Measurements from ENCODE around the gene TXNRD3.

Gene TXNRD3

DNA sequence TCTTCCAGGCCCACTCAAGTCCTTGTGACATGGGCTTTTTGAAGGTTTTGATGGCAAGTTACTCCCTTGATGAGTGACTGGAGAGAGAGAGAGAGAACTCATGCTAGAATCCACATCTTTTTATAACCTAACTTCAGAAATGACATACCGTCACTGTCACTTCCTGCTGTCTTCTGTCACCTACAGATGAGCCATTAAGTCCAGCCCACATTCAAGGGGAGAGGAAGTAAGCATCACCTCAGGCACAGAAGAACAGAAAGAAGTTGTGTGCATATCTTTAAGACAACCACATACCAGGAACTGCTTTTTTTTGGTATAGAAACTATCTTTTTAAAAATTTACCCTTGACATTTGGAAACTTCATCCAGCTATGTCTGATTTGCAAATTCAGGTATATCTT, 16.6 kb upstream of the TXNRD3 start:
- DNase-seq = no peak

DNA sequence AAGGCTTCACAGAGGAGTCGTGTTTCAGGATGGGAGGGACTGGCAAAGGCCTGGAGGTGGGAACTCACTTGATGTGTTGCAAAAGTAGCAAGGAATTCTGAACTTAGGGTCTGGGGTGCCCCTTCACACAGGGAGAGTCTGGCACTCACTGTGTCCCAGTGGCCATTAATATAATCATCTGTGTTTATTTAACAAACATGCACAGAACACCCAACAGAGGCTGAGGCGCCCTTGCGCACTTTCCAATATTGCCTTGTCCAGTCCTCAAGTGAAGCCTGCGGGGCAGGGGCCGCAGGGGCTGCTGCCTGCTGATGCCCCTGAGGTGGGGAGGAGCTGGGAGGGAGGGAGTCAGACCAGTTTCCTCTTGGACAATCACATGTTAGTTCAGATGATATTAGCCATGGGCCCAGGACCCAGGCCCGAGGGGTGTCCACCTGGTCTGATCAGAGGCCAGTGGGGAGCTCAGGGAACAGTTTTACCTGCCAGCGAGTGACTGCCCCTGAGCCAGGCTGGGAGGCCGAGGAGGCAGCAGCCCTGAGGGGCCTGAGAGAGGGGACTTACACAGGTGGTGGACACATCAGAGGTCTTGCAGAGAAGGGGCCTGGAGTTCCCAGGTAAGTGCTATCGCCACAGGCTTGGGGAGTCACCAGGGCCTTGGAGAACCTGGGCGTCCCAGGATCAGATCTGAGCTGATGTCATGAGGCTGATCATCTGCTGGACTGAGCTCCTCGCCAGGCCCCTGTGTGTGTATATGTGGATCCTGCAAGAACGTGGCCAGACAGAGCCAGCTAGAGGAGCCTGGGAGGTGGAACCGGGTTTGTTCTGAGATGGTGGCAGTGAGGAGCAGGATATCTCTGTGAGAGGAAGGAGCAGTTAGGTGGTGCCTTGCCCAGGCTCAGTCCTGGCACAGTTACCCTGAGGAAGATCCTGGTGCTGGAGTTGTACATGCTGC, 13.8 kb upstream of the TXNRD3 start:
- DNase-seq = no peak

DNA sequence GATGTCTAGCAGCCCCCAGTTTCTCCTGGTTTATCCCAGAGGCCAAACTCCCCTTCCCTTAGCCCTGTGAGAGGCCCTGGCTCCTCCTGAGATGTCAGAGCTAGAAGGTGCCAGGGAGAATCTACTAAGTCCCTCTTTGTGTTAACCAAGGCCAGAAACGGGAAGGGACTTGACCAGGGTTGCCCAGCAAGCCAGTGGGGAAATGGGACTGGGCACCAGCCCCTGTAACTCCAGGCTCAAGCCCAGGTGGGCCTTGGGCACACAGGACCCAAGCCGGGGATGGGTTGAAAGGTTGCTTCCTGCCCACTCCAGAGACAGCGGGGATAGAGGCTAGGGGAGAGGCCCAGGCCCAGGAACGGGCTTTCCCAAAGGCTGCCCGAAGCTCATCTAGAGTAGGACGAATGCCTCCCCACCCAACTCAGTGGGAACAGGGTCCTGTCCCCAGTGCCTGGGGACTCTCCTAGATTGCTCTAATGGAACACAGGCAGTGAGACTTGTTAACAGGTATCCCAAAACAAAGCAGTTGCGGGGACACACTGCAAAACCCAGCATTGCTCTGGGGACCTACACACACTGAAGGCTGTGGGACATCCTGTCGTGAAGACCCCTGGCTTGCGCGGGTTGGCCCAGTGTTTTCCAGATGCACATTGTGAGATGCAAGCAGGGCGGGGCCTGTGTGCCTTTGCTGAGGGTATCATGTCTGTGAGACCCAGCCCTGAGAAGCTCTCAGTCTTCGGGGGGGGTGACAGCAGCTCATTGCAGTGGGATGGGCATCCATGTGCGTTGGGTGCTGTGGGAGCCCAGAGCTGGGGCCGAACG, 12.9 kb upstream of the TXNRD3 start:
- DNase-seq = no peak

DNA sequence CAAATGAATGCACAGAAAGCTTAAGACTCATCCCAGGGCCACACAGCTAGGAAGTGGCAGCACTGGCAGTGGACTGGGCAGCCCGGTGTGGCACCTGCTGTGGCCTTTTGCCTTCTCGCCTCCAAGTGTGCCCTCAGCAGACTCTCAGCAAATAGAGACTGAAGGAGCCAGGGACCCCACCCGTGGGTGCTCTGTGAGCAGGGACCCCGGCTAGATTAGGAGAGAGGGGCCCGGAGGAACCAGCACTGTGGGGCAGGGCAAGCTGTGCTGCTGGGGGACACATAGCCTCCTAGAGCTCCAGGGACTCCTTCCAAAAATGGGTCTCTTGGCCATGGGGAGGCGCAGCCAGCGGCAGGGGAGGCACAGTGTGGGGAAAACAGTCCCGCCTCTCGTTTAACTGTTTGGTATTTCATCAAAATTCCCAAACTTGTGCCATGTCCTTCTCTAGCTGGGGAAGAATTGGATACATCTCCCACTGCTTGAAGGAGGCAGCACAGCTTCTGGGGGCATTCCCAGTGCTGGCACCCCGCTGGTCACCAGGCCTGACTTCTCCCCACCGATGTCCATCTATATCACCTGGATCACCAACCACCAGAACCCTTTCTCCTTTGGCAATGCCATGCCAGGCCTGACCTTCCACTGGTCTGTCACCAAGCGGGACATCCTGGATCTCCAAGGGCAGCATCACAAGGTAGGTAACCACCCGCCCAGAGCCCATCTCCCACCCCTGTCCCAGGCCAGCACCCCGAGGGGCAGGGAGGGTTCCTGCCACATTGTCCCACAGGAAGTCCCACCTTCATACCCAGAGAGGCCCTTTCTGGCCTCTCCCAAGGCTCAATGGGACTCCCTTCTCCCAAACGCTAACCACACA, 12.0 kb upstream of the TXNRD3 start:
- DNase-seq = no peak

DNA sequence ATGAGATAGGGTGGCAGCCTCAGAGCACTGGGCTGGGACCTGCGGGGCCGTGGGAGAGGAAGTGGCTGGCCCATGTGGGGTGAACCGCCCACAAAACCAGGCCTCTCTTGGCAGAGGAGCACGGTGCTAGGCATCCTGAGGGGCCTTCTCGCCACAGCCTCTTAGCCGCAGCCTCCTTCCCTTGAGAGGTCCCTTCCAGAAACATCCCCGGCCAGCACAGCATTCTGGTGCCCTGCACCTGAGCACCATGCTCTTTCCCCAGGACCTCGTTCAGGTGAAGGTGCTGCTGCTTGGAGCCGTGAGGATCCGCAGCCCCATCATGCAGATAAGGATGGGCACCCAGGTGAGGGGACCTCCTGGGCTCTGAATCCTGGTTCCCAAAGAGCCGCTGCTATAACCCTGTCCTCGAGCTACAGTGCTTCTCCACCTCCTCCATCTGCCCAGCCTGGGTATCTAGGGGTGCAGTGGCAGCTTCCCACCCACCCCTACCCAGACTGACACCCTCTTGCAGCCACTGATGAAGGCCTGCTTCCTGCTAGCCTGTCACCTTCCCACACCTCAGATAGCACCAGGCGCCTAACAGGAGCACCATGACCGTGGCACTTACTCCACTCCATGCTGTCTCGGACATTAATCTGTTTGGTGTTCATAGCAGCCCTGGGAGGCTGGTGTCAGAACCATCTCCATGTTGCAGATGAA, 11.2 kb upstream of the TXNRD3 start:
- no peak for DNase-seq

DNA sequence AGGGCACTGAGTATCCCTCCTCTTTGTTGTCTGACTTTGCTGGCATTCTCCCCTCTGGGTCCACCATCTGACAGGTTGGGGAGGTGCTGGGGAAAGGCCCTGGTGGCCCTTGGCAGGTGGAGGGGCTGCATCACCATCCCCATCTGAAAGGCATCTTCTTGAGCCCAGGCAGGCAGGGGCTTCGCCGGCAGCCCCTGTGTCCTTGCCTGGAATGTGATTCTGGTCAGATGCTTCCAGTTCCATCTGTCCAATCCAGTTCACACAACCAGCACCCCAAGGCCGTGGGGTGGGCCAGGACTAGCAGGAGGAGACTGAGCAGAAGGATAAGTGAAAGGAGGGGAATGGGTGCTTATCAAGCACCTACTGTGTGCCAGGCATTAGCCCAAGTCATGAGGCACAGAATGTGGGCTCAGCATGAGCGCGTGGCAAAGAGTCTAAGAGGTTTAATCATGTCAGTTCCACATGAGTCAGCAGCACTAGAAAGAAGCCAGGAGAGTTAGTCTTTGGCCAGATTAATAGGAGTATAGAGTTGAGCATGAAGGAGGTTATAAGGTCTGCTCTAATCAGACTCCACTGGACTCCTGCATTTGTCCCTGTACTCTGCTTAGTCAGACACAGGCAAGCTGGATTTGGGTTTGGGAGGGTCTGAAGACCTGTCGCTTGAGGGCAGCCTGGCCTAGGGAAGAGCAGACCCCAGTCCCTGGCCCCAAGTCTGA, 10.5 kb upstream of the TXNRD3 start:
- no peak for DNase-seq

DNA sequence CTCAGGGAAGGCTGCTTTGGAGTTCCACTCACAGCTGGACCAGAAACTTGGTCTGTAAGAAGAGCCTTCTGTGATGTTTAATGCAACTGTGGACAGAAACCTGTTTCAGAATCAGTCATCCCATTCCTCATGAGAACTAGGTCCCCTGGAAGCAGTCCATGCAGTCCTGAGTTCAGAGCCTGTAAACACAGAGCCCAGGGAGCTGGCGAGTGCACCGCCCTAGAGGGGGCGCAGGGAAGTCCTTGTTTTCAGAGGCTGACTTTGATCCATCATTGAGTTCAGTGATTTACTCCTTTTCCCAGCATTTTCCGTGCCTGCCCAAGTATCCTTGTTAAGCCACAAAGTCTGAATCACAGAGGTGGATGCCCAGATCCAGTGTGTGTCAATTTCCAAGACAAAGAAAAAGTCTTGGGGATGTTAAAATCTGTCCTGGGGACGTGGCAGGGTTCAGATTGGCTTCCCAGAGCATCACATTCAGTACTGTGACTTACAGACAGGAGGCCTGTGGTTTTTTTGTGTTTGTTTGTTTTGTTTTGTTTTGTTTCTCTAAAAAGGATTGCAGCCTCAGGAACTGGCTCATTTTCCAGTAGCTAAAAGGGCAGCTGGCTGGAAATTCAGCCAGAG, 9.8 kb upstream of the TXNRD3 start:
- DNase-seq = no peak

DNA sequence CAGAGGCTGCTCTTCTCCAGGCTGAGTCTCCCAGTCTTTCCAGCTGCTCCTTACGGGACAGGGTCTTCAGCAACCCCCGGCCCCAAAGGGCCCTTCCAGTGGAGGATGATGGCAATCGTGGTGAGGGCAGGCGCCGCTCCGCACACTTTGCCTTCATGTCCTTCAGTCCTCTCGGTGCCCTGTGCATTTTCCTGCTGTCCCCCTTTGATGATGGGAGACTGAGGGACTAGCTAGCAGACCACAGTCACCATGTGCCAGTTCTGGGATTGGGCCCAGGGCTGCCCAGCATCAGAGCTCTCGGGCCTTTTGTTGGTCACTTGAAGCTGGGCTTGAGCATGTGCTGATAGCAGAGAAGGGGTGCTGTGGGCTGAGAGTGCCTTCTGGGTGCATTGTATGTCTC, 8.8 kb upstream of the TXNRD3 start:
- no peak for DNase-seq

DNA sequence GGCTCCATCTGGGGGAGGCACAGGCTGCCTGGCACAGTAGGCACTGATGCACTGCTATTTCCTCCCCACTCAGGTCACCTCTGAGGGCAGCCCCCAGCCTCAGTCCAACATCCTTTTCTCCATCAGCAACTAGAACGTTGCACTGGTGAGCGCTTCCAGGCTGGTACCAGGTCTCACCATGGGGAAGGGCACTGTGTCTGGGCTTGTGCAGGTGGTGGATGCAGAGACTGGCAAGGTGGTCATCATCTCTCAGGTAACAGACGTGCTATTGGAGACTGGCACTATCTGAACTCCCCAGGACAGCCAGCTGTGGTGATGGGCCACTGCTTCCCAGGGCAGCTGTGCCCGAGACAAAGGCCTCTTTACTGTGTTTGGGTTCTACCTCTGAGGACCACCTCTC, 8.3 kb upstream of the TXNRD3 start:
- no peak for DNase-seq

DNA sequence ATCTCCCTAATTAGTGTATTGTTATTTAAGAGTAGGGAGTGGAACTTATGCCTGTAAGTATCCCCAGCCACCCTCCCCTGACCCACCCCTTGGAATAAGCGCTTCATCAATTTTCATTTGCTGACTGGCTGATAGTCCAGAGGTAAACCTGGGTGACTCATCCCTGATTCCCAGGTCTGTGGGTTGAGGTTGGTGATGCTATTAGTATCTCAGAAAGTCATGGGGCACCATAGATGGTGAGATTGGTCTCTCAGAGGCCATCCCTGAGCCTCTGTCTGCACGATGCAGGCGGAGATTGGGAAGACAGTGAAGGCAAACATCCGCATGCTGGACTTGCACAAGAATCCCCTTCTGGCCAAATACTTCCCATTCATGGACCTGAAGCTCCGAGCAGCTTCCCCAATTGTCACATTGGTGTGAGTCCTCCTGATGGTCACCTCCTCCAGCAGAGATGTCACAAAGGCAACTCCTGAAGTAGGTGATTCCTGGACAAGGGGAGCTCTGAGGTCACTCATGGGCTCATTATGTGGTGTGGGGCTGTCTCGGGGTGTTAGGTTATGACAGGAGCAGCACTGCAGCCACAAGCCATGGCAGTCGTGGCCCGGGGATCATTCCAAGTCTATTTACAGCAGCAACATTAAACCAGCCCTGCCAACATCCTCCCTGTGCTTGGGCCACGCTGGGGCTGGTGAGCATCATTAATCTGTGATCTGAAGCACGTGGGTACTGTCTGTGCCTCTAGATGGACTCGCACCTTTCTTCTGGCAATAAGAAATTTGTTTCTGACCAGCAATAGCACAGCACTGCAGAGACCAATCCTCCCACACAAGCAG, 6.8 kb upstream of the TXNRD3 start:
- no peak for DNase-seq

DNA sequence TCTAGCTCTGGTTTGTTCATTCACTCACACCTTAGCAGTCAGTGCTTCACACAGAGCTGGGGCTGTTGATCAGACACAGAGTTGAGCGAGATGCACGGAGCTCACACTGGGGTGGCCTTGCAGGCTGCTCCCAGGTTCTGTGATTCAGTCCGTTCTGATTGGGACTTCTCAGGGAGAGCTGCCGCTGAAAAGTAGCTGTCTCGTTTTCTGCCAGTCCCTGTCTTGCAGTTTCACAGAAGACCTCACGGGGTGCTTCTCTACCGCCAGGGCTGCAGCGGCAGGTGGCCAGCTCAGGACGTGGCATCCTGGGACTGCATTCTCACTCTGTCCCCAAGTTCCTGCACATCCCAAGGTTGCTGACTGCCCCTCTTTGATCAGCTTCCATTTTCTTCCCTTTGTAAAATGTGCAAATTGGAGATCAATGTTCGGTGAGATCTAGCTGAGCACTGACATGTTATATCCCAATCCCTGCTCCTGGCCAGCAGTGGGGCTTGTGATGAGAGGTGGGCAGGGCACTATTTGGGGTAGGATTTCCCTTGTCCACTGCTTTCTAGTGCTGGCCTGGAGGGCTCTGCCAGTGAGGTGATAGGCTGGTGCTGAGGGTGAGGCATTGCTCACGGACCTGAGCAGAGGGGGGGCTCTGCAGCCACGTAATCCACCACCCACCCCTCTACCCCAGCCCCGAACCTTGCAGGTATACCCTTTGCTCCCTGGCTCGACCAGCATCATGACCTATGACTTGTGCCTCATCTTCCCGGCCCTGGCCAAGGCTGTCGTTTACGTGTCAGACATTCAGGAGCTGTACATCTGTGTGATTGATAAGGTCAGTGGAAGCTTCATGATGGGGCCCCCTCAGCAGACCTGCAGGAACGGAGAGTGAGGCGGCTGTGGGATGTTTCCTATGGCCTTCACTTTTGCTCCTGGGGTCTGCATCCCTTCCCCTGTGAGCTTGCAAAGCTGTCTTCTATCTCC, 5.3 kb upstream of the TXNRD3 start:
- no peak for DNase-seq

DNA sequence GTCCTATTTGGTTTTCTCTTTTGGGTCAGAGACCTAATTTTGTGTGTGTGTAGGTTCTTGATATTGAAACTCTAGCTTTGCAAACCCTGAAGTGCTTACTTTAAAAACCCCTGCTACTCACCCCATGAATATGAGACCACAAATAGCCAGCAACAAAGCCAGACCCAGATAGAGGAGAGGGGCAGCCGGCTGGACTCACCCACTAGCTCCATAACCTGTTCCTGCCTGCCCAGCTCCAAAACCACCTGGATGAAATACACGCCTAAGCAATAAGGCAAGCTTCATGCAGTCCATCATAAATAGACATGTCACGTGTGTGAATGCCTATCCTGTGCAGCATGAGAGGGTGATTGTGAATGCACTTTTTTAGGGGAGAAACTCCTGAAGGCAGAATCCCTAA, 3.7 kb upstream of the TXNRD3 start:
- DNase-seq = no peak

DNA sequence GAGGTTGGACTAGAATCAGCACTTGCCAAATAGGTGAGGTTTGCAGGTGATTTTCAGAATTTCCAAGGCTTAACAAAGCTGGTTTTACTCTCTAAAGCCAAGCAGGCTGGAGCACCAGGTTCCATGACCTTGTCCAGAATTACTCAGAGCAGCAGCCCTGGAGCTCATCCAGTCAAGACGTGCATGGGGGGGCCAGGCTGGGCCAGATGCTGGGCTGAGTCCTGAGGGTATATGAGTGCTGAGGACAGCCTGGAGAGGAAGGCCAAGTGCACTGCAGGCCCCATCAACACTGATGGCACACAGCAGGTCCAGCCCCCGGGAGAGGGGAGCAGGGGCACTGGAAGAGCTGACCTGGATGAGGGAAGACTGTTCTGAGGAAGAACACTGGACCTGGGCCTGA, 3.0 kb upstream of the TXNRD3 start:
- DNase-seq = no peak

DNA sequence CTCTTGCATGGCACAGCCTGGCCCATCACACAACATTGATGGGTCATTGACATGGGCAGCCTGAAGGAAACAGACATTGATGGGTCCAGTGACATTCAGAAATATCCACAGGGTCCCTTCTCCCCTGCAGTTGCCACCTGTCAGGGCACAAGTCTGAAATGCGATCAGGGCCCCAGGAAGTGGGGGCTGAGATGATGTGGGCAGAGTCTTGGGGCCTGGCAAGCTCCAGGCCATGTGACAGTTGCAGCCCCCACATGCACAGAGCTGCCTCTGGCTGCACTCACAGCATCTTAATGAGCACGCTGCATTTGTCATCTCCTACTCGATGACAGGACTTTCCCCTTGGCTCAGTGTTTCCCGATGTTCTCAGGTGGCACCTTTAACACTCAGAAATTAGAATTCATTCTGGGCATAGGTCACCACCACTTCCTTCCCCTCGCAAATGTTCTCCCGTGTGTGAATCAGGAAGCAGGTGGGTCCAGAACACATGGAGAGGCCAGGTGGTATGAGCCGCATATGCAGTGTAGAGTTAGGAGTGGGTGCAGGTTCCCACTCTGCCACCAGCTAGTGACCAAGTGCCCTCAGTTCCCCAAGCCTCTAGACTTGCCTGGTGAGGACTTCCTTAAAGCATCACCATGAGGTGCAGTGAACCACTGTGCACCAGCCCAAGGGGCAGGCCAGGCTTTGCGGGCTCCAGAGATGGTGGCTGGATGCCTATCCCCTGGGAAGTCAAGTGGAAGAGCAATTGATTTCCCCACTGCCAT, 1.6 kb upstream of the TXNRD3 start:
- DNase-seq = no peak

DNA sequence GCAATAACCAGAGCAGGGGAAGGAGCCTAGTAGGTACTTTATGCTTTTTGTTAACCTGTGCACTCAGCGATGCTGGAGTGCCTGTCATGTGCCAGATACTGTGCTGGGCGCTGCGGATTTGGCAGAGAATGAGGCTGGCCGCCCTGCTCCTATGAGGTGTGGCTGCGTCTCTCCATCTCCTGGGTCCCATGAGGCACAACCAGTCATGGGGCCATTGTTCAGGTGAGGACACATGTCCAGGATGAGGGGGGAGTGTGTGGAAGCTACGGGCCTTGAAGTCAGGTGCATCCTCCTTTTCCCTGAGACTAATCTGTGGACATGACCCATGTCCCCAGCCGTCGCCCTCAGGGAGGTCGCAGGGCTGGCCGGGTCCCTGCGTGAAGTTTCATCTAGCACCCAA, 963 bp upstream of the TXNRD3 start:
- no peak for DNase-seq

DNA sequence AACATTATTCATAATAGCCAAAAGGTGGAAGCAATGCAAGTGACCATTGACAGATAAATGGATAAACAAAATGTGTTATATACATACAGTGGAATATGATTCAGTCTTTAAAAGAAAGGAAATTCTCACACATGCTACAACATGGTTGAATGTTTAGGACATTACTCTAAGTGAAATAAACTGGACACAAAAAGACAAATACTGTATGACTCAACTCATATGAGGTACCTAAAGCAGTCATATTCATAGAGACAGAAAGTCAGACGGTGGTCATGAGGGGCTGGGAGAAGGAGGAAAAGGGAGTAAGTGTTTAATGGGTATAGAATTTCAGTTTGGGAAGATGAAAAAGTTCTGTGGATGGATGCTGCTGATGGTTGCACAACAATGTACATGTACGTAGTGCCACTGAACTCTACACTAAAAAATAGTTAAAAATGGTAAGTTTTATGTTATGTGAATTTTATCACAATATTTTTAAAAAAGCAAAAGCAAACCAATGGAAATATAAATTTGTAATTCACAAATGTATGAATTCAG, 5.3 kb downstream of the TXNRD3 start:
- no peak for DNase-seq

DNA sequence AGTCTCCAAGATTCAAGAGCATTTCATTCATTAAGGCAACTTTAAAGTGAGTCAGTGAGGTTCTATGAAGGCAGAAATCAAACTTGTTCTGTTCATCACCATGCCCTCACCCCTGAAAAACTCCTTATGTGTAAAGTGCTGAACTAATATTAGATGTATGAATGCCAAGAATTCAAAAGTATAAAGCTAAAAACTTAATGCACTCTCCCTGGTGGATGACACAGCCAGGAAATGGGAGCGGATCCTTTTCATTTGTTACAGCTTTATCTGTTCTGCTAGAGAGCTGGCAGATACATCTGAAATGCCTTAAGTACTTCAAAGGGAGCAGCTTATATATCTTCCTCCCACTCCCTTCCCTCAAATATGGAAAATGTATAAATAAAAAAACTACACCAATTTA, 8.2 kb downstream of the TXNRD3 start:
- DNase-seq = no peak

DNA sequence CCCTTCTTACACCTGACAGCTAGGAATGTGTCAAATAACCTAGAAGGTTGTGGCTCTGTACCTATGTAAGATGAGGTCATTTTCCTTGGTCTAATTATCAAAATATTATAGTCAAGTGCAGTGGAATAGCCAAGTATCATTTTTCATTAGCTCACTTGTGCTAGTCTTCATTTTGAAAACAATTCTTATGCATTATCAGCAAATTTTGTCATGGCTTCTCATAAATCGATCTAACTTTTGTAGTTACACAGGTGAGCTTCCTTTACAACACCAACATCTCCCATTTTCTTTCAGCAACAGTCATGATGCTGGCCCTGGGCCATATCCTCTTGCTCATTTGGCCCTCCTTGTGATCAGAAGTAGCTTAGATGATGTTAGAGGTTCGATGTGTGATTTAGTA, 10.3 kb downstream of the TXNRD3 start:
- no peak for DNase-seq

Data from CD4-positive, alpha-beta T cell treated with Interleukin-4 for 4 hours (primary cell).